ENCODE results near the gene RPUSD1. TPM values are rescaled to one million over a fixed set of nuclear protein-coding genes. Genes with fewer than 3 reads are reported as not detected.

Gene RPUSD1
- total and polyA plus RNA-seq, 2 donors (not counting 3 experiments of a cell fraction or from before 2014, with no cell fraction given): 46.2 to 55.8 TPM

- Histone ChIP-seq H3K27ac (ENCODE audit: insufficient read depth, low read depth, low read length) (no peak overlapping the region), H3K9ac (replicated peaks; ENCODE audit: extremely low read depth, insufficient read depth, low read length) (no peak overlapping the region), H3K4me2 (ENCODE audit: insufficient read depth, low read length) (no peak overlapping the region), H3K4me3 (replicated peaks in 1 of 3; ENCODE audit: insufficient read depth in 1 of 3, low read depth in 1 of 3, low read length in 3 of 3) (no peak overlapping the region), H3K4me1 (ENCODE audit: control insufficient read depth, extremely low read depth, insufficient read depth, low read length) (no peaks in the 10 kb centered on the region), H3K9me1 (replicated peaks; ENCODE audit: control insufficient read depth, extremely low read depth, insufficient read depth, low read length) (no peaks in the 10 kb centered on the region), H3K79me2 (ENCODE audit: control insufficient read depth, insufficient read depth, low read length) (no peaks in the 10 kb centered on the region), H2AFZ (ENCODE audit: low read depth, low read length) (no peak overlapping the region), H3K36me3 (ENCODE audit: control insufficient read depth in 2 of 2, extremely low read depth in 1 of 2, insufficient read depth in 2 of 2, low read length in 2 of 2) (no peaks in the 10 kb centered on the region), H3K27me3 (ENCODE audit: control insufficient read depth in 2 of 2, insufficient read depth in 2 of 2, low read length in 2 of 2) (no peaks in the 10 kb centered on the region), H4K20me1 (replicated peaks; ENCODE audit: control insufficient read depth, extremely low read depth, insufficient read depth, low read length) (no peaks in the 10 kb centered on the region), H3K9me3 (replicated peaks; ENCODE audit: control insufficient read depth, insufficient read depth, low read length) (no peaks in the 10 kb centered on the region)
- no peak for DNase-seq (ENCODE audit: low read depth, low spot score)
- FAIRE-seq: no peak
- no TSS peak for BruUV-seq (replicated peaks)
- ChIA-PET POLR2A (no interaction called here), CTCF (no interaction called here)
- intact Hi-C loops (cut with micrococcal nuclease) (no loop called here), dilution Hi-C loops (cut with MboI; ENCODE audit: extremely low pct_ligation_motif_present, low sequenced_read_pairs) (no loop called here)
- no peak for TF ChIP-seq POLR2A (IDR thresholded peaks at IDR 0.05; ENCODE audit: low read depth, low read length)
- no peak for TF ChIP-seq POLR2AphosphoS5 (IDR thresholded peaks at IDR 0.05; ENCODE audit: insufficient read depth, low read depth, low read length)
- no peak for TF ChIP-seq GATA2 (IDR thresholded peaks at IDR 0.05; ENCODE audit: insufficient read depth, insufficient read length, low read depth, low read length)
- no peak for TF ChIP-seq MYC (IDR thresholded peaks at IDR 0.05; ENCODE audit: low read depth, low read length)
- TF ChIP-seq MAX (IDR thresholded peaks at IDR 0.05; ENCODE audit: insufficient read depth, insufficient read length): no peak
- TF ChIP-seq JUN (IDR thresholded peaks at IDR 0.05; ENCODE audit: borderline replicate concordance, insufficient read depth, insufficient read length, low read depth): no peak
- TF ChIP-seq EZH2 (IDR thresholded peaks at IDR 0.05; ENCODE audit: borderline replicate concordance, low read depth, low read length, severe bottlenecking): no peak
- no peak for TF ChIP-seq FOS (IDR thresholded peaks at IDR 0.05; ENCODE audit: borderline replicate concordance, insufficient read depth, low read length)
- TF ChIP-seq, protein P1, sequence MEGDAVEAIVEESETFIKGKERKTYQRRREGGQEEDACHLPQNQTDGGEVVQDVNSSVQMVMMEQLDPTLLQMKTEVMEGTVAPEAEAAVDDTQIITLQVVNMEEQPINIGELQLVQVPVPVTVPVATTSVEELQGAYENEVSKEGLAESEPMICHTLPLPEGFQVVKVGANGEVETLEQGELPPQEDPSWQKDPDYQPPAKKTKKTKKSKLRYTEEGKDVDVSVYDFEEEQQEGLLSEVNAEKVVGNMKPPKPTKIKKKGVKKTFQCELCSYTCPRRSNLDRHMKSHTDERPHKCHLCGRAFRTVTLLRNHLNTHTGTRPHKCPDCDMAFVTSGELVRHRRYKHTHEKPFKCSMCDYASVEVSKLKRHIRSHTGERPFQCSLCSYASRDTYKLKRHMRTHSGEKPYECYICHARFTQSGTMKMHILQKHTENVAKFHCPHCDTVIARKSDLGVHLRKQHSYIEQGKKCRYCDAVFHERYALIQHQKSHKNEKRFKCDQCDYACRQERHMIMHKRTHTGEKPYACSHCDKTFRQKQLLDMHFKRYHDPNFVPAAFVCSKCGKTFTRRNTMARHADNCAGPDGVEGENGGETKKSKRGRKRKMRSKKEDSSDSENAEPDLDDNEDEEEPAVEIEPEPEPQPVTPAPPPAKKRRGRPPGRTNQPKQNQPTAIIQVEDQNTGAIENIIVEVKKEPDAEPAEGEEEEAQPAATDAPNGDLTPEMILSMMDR (IDR thresholded peaks at IDR 0.05; ENCODE audit: extremely low read depth in 1 of 2, insufficient read depth in 1 of 2, low read depth in 1 of 2, low read length in 2 of 2): no peak
Measured at GRCh38 chr16:827513-827912, 39.3 kb upstream of the RPUSD1 start.
